Measurements from ENCODE around the gene CRYAB. TPM values are rescaled to one million over a fixed set of nuclear protein-coding genes. Genes with fewer than 3 reads are reported as not detected.
A peak's percentile ranks its signal among the peaks of the same experiment; 100 is the strongest.

Gene CRYAB
- total and polyA plus RNA-seq, 2 of the 4 experiments (the other 2 are of a cell fraction): 6.5 to 19.5 TPM

DNA sequence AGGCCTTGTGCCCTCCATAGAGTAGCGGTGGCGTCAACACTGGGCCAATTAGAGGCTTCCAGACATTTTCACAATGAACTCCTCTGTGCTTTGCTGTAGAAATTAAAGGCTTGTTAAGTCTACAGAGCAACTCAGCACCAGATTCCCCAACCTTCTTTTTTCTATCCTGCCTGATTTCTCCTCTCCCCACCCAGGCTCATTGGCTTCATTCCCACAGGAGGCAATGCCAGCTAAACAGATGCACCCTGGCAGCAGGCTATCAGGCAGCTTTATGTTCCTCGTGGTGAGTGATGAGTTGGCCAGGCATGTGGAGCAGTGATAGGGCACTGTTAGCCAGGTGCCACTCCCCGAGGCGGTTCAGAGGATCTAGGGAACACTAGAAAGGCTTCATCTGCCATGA, 30.4 kb upstream of the CRYAB start:
- H3K56ac ChIP-seq (ENCODE audit: extremely low read depth, insufficient read depth, low read length): no peak overlapping the region
- H3K27ac ChIP-seq (ENCODE audit: insufficient read depth, low read length): no peak overlapping the region
- H2BK120ac ChIP-seq (ENCODE audit: low read depth, low read length): no peak overlapping the region
- BruUV-seq (replicated peaks): no TSS peak
- ChIA-PET CTCF (interaction anchor here (2.0 kb wide), 1 partner anchor 55 kb away, joined by 6 read pairs; no protein-coding TSS in a partner anchor), POLR2A (ENCODE audit: unreplicated experiment) (no interaction called here)
- no CpG with 5 or more reads among the region's 5 CpGs for WGBS, 2 experiments (ENCODE audit: extremely low coverage in 2 of 2, insufficient read length in 1 of 2)
- TF ChIP-seq CEBPB (IDR thresholded peaks at IDR 0.05; ENCODE audit: low read depth, low read length): no peak
- TF ChIP-seq MAFK (IDR thresholded peaks at IDR 0.05; ENCODE audit: low read depth, low read length): no peak
- TF ChIP-seq RFX5 (IDR thresholded peaks at IDR 0.05; ENCODE audit: low read depth, low read length): no peak
- dilution Hi-C loops (cut with HindIII; ENCODE audit: low sequenced_read_pairs, unreplicated experiment) (no loop called here), intact Hi-C loops (cut with micrococcal nuclease) (no loop called here), in situ Hi-C loops (cut with MboI; ENCODE audit: low sequenced_read_pairs) (no loop called here)
- no peak overlapping the region for H2AFZ ChIP-seq (replicated peaks; ENCODE audit: low read length, poor library complexity)
- no peak overlapping the region for H4K5ac ChIP-seq (ENCODE audit: low read depth, low read length)
- H3K14ac ChIP-seq (replicated peaks; ENCODE audit: low read depth, low read length): no peak overlapping the region
- H3K4me2 ChIP-seq (ENCODE audit: low read depth, low read length): no peak overlapping the region
- H4K20me1 ChIP-seq (ENCODE audit: insufficient read depth, low read length): no peaks in the 10 kb centered on the region
- no peak for ATAC-seq (ENCODE audit: low read depth)
- peak overlapping the region; percentile 20 for H2BK5ac ChIP-seq (ENCODE audit: low read depth, low read length, poor library complexity, severe bottlenecking)
- H3K4me3 ChIP-seq (ENCODE audit: insufficient read depth, low read depth, low read length): no peak overlapping the region
- H4K91ac ChIP-seq (ENCODE audit: insufficient read depth, low read depth, low read length): no peak overlapping the region; the same call in 1 of the 2 replicates
- no peak overlapping the region for H4K8ac ChIP-seq (ENCODE audit: low read depth in 2 of 2, low read length in 2 of 2)
- peaks cover 33% of the 10 kb centered on the region for H3K9me1 ChIP-seq (ENCODE audit: insufficient read depth, low read length)
- H3K23ac ChIP-seq (ENCODE audit: low read depth, low read length): no peak overlapping the region
- no peaks in the 10 kb centered on the region for H3K36me3 ChIP-seq (ENCODE audit: control insufficient read depth, insufficient read depth, low read length)
- H3K4ac ChIP-seq (ENCODE audit: low read depth, low read length): no peak overlapping the region; the same call in 1 of the 2 replicates
- no peaks in the 10 kb centered on the region for H3K27me3 ChIP-seq (ENCODE audit: control insufficient read depth, insufficient read depth, low read length)
- peaks cover 26% of the 10 kb centered on the region for H3K4me1 ChIP-seq (ENCODE audit: control insufficient read depth, insufficient read depth, low read length)
- peaks cover 16 to 53% of the 10 kb centered on the region in 2 experiments for H3K79me1 ChIP-seq (ENCODE audit: low read depth in 1 of 2, low read length in 2 of 2)
- H2AK9ac ChIP-seq (replicated peaks; ENCODE audit: low read depth, low read length, poor library complexity): no peak overlapping the region
- peak overlapping the region; percentile 17 for H2BK20ac ChIP-seq (ENCODE audit: low read depth, low read length)
- no peak overlapping the region for H3K18ac ChIP-seq (ENCODE audit: low read depth, low read length)
- DNase-seq: no peak
- no peak overlapping the region for H3K9ac ChIP-seq (ENCODE audit: low read depth, low read length)
- H3K9me3 ChIP-seq (ENCODE audit: control insufficient read depth, insufficient read depth, low read length): no peaks in the 10 kb centered on the region
- peak overlapping the region; percentile 20; the same call in 1 of the 2 replicates for H2AK5ac ChIP-seq (ENCODE audit: low read depth, low read length)
- H2BK15ac ChIP-seq (ENCODE audit: low read depth, low read length): no peak overlapping the region; the same call in 2 of the 3 replicates
